ENCODE data around the gene FUT1. TPM values are rescaled to one million over a fixed set of nuclear protein-coding genes. Genes with fewer than 3 reads are reported as not detected.
A peak's percentile ranks its signal among the peaks of the same experiment; 100 is the strongest.

FUT1 gene
- total and polyA plus RNA-seq, 10 of the 15 experiments (the other 5 are each of a cell fraction or from before 2014, with no cell fraction given) = 0.01 TPM; not detected in 9

- TF ChIP-seq, protein P1, sequence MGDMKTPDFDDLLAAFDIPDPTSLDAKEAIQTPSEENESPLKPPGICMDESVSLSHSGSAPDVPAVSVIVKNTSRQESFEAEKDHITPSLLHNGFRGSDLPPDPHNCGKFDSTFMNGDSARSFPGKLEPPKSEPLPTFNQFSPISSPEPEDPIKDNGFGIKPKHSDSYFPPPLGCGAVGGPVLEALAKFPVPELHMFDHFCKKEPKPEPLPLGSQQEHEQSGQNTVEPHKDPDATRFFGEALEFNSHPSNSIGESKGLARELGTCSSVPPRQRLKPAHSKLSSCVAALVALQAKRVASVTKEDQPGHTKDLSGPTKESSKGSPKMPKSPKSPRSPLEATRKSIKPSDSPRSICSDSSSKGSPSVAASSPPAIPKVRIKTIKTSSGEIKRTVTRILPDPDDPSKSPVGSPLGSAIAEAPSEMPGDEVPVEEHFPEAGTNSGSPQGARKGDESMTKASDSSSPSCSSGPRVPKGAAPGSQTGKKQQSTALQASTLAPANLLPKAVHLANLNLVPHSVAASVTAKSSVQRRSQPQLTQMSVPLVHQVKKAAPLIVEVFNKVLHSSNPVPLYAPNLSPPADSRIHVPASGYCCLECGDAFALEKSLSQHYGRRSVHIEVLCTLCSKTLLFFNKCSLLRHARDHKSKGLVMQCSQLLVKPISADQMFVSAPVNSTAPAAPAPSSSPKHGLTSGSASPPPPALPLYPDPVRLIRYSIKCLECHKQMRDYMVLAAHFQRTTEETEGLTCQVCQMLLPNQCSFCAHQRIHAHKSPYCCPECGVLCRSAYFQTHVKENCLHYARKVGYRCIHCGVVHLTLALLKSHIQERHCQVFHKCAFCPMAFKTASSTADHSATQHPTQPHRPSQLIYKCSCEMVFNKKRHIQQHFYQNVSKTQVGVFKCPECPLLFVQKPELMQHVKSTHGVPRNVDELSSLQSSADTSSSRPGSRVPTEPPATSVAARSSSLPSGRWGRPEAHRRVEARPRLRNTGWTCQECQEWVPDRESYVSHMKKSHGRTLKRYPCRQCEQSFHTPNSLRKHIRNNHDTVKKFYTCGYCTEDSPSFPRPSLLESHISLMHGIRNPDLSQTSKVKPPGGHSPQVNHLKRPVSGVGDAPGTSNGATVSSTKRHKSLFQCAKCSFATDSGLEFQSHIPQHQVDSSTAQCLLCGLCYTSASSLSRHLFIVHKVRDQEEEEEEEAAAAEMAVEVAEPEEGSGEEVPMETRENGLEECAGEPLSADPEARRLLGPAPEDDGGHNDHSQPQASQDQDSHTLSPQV (IDR thresholded peaks at IDR 0.05) = no peak
- TF ChIP-seq SMAD1 (IDR thresholded peaks at IDR 0.05; ENCODE audit: low read depth, partially characterized antibody) (no peak), BACH1 (IDR thresholded peaks at IDR 0.05; ENCODE audit: borderline replicate concordance) (no peak), RUNX3 (IDR thresholded peaks at IDR 0.05; ENCODE audit: low read length) (no peak), BCL3 (IDR thresholded peaks at IDR 0.05; ENCODE audit: borderline replicate concordance, insufficient read depth, low read depth, low read length, poor library complexity, severe bottlenecking) (no peak), ZNF217 (IDR thresholded peaks at IDR 0.05) (no peak), KLF5 (IDR thresholded peaks at IDR 0.05; ENCODE audit: partially characterized antibody) (no peak), ZNF274 (IDR thresholded peaks at IDR 0.05; ENCODE audit: insufficient read depth, insufficient read length) (no peak), RBBP5 (conservative IDR thresholded peaks at IDR 0.05) (no peak), CREM (IDR thresholded peaks at IDR 0.05; ENCODE audit: low read depth) (peak; percentile 84), HSF1 (IDR thresholded peaks at IDR 0.05; ENCODE audit: low read depth, low read length) (no peak), CEBPZ (IDR thresholded peaks at IDR 0.05; ENCODE audit: low read depth, low read length) (no peak), EED (IDR thresholded peaks at IDR 0.05; ENCODE audit: low read depth) (no peak; the same call in 1 of the 2 replicates), POLR2A (IDR thresholded peaks at IDR 0.05; ENCODE audit: low read depth, low read length) (peak; percentile 80), ELK1 (IDR thresholded peaks at IDR 0.05; ENCODE audit: low read depth, low read length) (0 out of 2 replicates have a peak, but pooled peaks have one; percentile 16), YY1 (IDR thresholded peaks at IDR 0.05; ENCODE audit: low read depth, low read length) (peak; percentile 51)
- TF ChIP-seq, protein P2, sequence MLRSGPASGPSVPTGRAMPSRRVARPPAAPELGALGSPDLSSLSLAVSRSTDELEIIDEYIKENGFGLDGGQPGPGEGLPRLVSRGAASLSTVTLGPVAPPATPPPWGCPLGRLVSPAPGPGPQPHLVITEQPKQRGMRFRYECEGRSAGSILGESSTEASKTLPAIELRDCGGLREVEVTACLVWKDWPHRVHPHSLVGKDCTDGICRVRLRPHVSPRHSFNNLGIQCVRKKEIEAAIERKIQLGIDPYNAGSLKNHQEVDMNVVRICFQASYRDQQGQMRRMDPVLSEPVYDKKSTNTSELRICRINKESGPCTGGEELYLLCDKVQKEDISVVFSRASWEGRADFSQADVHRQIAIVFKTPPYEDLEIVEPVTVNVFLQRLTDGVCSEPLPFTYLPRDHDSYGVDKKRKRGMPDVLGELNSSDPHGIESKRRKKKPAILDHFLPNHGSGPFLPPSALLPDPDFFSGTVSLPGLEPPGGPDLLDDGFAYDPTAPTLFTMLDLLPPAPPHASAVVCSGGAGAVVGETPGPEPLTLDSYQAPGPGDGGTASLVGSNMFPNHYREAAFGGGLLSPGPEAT (IDR thresholded peaks at IDR 0.05; ENCODE audit: low read depth) = peak; percentile 24; the same call in 1 of the 2 replicates
Observed at GRCh38 chr19:48720613-48721296, 31.7 kb downstream of the FUT1 start (continued).

Measured in GM12878 (cell line).